T-helper 17 cell (primary cell): ENCODE results near the gene UBR4. TPM values are rescaled to one million over a fixed set of nuclear protein-coding genes. Genes with fewer than 3 reads are reported as not detected.
"Not testable (repeated sequence)": the region's sequence is repeated elsewhere in the genome, so short reads cannot be mapped to it uniquely, and the experiment has no call there.

Source experiments
- ATAC-seq: fragments of 150-1000 bp; cut with Tn5 transposase; 2 replicates; pipeline ENCODE4 v1.10.0; 2021; ENCODE audit warnings: mild to moderate bottlenecking, moderate library complexity
- DNase-seq, 3 donors: peaks; one replicate each; pipeline versions ENCODE4 v3.0.0 to v3.0.0-alpha.2; 2020 to 2021
- H3K9me3 ChIP-seq: one replicate; pipeline ENCODE4 v1.7.0; 2013; ENCODE audit warnings: low read length, mild to moderate bottlenecking; ENCODE audit not compliant: control insufficient read depth, poor library complexity, severe bottlenecking
- H3K27ac Mint-ChIP-seq: one replicate; pipeline ENCODE4 v1.8.0; 2022; ENCODE audit warnings: mild to moderate bottlenecking, moderate library complexity, mixed read lengths
- H3K27me3 Mint-ChIP-seq: one replicate; pipeline ENCODE4 v1.8.0; 2022; ENCODE audit warnings: mixed read lengths
- H3K36me3 Mint-ChIP-seq: one replicate; pipeline ENCODE4 v1.8.0; 2022; ENCODE audit warnings: low read depth, mixed read lengths
- H3K4me1 Mint-ChIP-seq: one replicate; pipeline ENCODE4 v1.8.0; 2022; ENCODE audit warnings: mild to moderate bottlenecking, mixed read lengths
- H3K4me3 Mint-ChIP-seq: one replicate; pipeline ENCODE4 v1.8.0; 2022; ENCODE audit warnings: mild to moderate bottlenecking, moderate library complexity, mixed read lengths
- total RNA-seq, 4 donors: library from RNA in 2 of 4; stranded (reverse) in 2 of 4; gene quantifications; one replicate each; pipeline ENCODE4 v1.2.3 and lab custom pipeline; 2022 to 2026

Gene UBR4
- total RNA-seq, 2 donors from 2014 or later, result 140 to 158 TPM

DNA sequence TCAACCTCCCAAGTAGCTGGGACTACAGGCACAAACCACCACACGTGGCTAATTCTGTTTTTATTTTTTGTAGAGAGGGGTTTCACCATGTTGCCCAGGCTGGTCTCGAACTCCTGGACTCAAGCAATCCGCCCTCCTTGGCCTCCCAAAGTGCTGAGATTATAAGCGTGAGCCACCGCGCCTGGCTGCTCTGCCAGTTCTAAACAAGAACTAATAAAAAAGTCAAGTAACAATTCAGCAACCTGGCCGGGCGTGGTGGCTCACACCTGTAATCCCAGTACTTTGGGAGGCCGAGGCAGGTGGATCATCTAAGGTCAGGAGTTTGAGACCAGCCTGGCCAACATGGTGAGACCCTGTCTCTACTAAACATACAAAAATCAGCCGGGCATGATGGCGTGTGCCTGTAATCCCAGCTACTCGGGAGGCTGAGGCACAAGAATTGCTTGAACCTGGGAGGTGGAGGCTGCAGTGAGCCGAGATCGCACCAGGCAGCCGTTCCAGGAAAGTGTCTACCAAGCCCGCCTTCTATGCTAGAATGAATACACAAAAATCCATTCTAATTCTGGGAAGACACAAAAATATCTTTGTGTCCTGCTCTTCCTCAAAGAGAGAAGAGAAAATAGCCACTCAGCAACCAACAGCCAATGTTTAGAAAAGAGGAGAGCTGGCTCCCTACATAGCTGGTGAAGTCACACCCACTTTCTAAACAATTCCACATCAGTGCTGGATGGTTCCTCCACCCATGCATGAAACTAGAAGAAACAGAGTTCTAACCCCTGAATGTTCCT, 21.9 kb upstream of the UBR4 start:
- not testable (repeated sequence) for H3K27me3 Mint-ChIP-seq, H3K27ac Mint-ChIP-seq, ATAC-seq, H3K4me1 Mint-ChIP-seq, H3K4me3 Mint-ChIP-seq, DNase-seq, H3K9me3 ChIP-seq, H3K36me3 Mint-ChIP-seq

- no peak for DNase-seq
- no peak for ATAC-seq
- Mint-ChIP-seq H3K27me3 (no peaks in the 10 kb centered on the region), H3K27ac (no peak overlapping the region), H3K36me3 (peaks cover 2% of the 10 kb centered on the region), H3K4me1 (no peaks in the 10 kb centered on the region), H3K4me3 (no peak overlapping the region)
- no peaks in the 10 kb centered on the region for H3K9me3 ChIP-seq
Observed at GRCh38 chr1:19229828-19230325, 19.8 kb upstream of the UBR4 start.

GRCh38 chr1:19229229-19229628, 19.2 kb upstream of the UBR4 start:
- Mint-ChIP-seq H3K27ac (no peak overlapping the region), H3K4me3 (no peak overlapping the region), H3K27me3 (no peaks in the 10 kb centered on the region), H3K36me3 (peaks cover 8% of the 10 kb centered on the region), H3K4me1 (peaks cover 2% of the 10 kb centered on the region)
- no peaks in the 10 kb centered on the region for H3K9me3 ChIP-seq
- ATAC-seq, result no peak
- no peak for DNase-seq

- H3K36me3 Mint-ChIP-seq, result peaks cover 10% of the 10 kb centered on the region
- DNase-seq (no peak), ATAC-seq (no peak)
- no peaks in the 10 kb centered on the region for H3K9me3 ChIP-seq
- H3K27me3 Mint-ChIP-seq, result no peaks in the 10 kb centered on the region
- H3K4me1 Mint-ChIP-seq, result peaks cover 12% of the 10 kb centered on the region
- H3K27ac Mint-ChIP-seq, result no peak overlapping the region
- H3K4me3 Mint-ChIP-seq, result no peak overlapping the region
Observed at GRCh38 chr1:19222979-19223824, 13.1 kb upstream of the UBR4 start.

DNA sequence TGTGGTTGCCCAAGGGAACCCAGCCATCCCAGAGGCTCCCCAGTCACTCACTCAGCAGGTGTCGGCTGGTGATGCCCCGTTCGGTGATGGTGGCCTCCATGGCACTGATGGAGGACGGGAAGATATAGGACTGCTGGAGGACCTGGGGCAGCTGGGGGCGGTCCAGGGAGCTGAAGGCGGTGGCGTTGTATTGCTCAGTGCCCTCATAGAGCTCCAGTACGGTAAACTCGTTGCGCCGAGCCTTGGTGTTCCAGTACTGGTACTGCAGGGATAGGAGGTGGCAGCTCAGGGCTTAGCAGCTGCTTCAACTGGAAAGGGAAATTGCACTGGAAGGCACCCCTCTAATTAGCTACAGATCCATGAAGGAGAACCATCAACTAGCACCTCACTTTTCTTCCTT, 12.5 kb upstream of the UBR4 start:
- H3K9me3 ChIP-seq, result no peaks in the 10 kb centered on the region
- no peaks in the 10 kb centered on the region for H3K27me3 Mint-ChIP-seq
- DNase-seq (no peak), ATAC-seq (no peak)
- no peak overlapping the region for H3K27ac Mint-ChIP-seq
- H3K4me3 Mint-ChIP-seq, result no peak overlapping the region
- peaks cover 15% of the 10 kb centered on the region for H3K4me1 Mint-ChIP-seq
- peaks cover 13% of the 10 kb centered on the region for H3K36me3 Mint-ChIP-seq

DNA sequence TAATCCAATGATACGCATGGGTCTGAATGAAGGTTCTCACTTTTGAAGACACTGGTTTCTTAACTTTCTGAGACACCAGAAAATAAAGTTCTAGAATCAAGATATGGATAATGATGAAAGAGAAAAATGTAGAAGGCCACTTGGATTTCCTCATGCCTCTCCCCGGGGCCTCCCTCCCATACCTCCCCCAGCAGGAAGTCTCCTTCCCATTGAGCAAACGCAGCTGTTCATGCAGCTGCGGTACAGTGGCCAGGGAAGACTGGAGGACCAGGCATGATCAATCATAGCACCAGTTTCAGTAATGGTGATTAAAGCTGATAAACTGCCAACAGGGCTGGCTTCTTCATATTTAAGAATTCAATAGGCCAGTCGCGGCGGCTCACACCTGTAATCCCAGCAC, 10.9 kb upstream of the UBR4 start:
- Mint-ChIP-seq H3K27me3 (no peaks in the 10 kb centered on the region), H3K36me3 (peaks cover 15% of the 10 kb centered on the region), H3K27ac (peak overlapping the region; percentile 62), H3K4me3 (no peak overlapping the region), H3K4me1 (peaks cover 18% of the 10 kb centered on the region)
- ATAC-seq, result no peak
- DNase-seq, result no peak
- no peaks in the 10 kb centered on the region for H3K9me3 ChIP-seq

DNA sequence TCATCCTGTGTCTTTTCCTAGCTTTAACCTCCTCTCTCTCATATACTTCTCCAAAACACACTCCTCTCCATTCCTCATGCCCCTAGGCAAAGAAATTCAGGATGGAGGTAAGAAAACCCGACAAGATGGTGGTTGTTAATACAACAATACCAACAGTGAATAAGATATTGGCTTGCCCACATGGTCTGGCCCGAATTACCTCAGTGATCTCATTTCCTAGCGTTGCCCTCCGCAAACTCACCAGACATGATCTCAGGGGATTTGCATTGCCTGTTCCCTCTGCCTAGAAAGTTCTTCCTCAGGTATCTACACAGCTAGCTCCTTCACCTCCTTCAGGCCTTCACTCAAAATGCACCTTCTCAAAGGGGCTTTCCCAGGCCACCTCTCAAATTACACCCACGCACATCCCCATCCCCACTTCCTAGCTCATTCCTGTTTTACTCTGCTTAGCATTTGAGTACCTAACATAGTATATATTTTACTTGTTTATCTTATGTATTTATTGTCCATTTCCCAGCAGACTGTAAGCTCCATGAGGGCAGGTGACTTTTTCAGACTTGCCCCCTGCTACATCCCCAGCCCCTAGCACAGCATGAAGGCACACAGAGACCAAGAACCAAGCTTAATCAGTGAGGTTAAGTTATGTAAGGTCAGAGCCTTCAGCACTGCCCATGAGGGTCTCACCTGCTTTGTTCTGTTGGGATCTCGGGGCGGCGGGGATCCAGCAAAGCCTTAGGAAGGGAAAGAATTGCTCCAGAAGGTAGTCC, 10.2 kb upstream of the UBR4 start:
- Mint-ChIP-seq H3K27me3 (no peaks in the 10 kb centered on the region), H3K36me3 (peaks cover 15% of the 10 kb centered on the region), H3K27ac (peak overlapping the region; percentile 62), H3K4me1 (peaks cover 18% of the 10 kb centered on the region), H3K4me3 (no peak overlapping the region)
- DNase-seq (no peak), ATAC-seq (peak; percentile 36)
- no peaks in the 10 kb centered on the region for H3K9me3 ChIP-seq

- peaks cover 18% of the 10 kb centered on the region for H3K4me1 Mint-ChIP-seq
- no peak overlapping the region for H3K4me3 Mint-ChIP-seq
- H3K9me3 ChIP-seq, result no peaks in the 10 kb centered on the region
- H3K27me3 Mint-ChIP-seq, result no peaks in the 10 kb centered on the region
- peak overlapping the region; percentile 62 for H3K27ac Mint-ChIP-seq
- peaks cover 11% of the 10 kb centered on the region for H3K36me3 Mint-ChIP-seq
- DNase-seq (no peak), ATAC-seq (no peak)
Observed at GRCh38 chr1:19219451-19219850, 9.4 kb upstream of the UBR4 start.

DNA sequence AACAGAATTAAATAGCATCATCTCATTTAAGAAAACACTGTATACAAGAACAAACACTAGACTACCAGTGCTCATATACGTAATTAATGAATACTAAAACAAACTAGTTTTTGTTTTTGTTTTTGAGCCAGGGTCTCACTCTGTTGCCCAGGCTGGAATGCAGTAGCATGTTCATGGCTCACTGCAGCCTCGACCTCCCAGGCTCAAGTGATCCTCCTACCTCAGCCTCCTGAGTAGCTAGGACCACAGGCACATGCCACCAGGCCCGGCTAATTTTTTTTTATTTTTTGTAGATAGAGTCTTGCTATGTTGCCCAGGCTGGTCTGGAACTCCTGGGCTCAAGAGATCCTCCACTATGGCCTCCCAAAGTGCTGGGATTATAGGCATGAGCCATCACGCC, 6.5 kb upstream of the UBR4 start:
- H3K9me3 ChIP-seq, H3K36me3 Mint-ChIP-seq, H3K27me3 Mint-ChIP-seq, H3K4me3 Mint-ChIP-seq, DNase-seq, ATAC-seq: not testable (repeated sequence)
- Mint-ChIP-seq H3K4me1 (peaks cover 24% of the 10 kb centered on the region), H3K27ac (peak overlapping the region; percentile 70)

GRCh38 chr1:19213580-19213979, 3.5 kb upstream of the UBR4 start:
- no peaks in the 10 kb centered on the region for H3K9me3 ChIP-seq
- ATAC-seq (no peak), DNase-seq (no peak)
- H3K4me1 Mint-ChIP-seq, result peaks cover 38% of the 10 kb centered on the region
- peaks cover 9% of the 10 kb centered on the region for H3K36me3 Mint-ChIP-seq
- H3K27me3 Mint-ChIP-seq, result no peaks in the 10 kb centered on the region
- H3K4me3 Mint-ChIP-seq, result no peak overlapping the region
- peak overlapping the region; percentile 99 for H3K27ac Mint-ChIP-seq

DNA sequence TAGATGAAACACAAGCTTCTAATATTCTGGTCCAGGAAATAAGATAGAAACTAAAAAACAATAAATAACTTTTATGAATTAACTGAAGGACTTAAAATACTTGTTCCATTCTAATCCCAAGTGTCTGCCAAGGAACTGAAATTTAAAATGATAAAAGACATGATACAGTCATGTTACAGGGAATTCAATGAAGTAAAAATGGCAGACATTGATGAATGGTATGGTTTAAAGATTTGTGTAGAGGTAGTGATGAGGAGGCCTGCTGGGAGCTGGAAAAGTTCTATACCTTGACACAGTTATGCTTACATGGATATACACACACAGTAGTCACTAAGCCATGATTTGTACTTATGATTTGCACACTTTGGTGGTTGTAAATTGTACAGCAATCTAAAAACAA, 2.1 kb upstream of the UBR4 start:
- ATAC-seq (no peak), DNase-seq (no peak)
- Mint-ChIP-seq H3K4me3 (no peak overlapping the region), H3K36me3 (peaks cover 5% of the 10 kb centered on the region), H3K27ac (peak overlapping the region; percentile 99), H3K4me1 (peaks cover 39% of the 10 kb centered on the region), H3K27me3 (no peaks in the 10 kb centered on the region)
- no peaks in the 10 kb centered on the region for H3K9me3 ChIP-seq

GRCh38 chr1:19210772-19211549, 895 bp upstream of the UBR4 start:
- H3K27me3 Mint-ChIP-seq, result no peaks in the 10 kb centered on the region

More at GRCh38 chr1:19210772-19211549, 895 bp upstream of the UBR4 start:
- H3K36me3 Mint-ChIP-seq, result peaks cover 3% of the 10 kb centered on the region
- DNase-seq, result no peak
- no peak for ATAC-seq
- peaks cover 40% of the 10 kb centered on the region for H3K4me1 Mint-ChIP-seq
- peak overlapping the region; percentile 99 for H3K27ac Mint-ChIP-seq
- H3K4me3 Mint-ChIP-seq, result peak overlapping the region; percentile 99
- H3K9me3 ChIP-seq, result no peaks in the 10 kb centered on the region
